ENCODE data around the gene ZNF20.
"Not testable (repeated sequence)": the region's sequence is repeated elsewhere in the genome, so short reads cannot be mapped to it uniquely, and the experiment has no call there.

Gene ZNF20

DNA sequence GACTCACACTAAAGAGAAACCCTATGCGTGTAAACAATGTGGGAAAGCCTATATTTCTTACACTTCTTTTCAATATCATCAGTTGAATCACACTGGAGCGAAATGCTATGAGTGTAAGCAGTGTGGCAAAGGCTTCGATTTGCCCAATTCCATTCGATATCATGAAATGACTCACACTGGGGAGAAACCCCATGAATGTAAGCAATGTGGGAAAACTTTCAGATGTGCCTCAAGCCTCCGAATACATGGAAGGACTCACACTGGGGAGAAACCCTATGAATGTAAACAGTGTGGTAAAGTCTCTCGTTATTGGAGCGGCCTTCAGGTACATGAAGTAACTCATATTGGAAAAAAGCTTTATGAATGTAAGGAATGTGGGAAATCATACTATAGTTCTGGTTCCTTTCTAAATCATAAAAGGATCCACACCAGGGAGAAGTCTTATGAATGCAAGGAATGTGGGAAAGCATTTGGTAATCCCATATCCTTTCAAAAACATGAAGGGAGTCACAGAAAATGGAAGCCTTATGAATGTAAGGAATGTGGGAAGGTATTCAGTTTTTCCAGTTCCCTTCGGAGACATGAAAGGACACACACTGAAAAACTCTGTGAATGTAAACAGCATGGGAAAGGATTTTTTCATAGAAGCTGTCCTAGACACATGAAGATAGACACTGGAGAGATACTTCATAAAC is 28.1 kb downstream of the ZNF20 start:
- no peak for DNase-seq

DNA sequence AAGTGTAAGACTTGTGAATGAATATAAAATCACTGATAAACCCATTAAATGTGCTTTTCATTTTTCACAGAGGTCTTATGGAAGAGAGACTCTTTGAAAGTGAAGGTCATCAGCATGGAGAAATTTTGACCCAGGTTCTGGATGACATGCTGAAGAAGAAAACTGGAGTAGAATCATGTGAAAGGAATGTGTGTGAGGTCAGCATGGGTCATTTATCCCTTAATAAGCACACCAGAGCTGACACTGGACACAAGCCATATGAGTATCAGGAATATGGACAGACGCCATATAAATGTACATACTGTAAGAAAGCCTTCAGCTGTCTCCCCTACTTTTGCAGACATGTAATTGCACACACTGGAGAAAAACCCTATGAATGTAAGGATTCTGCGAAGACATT is 29.0 kb downstream of the ZNF20 start:
- no peak for DNase-seq

DNA sequence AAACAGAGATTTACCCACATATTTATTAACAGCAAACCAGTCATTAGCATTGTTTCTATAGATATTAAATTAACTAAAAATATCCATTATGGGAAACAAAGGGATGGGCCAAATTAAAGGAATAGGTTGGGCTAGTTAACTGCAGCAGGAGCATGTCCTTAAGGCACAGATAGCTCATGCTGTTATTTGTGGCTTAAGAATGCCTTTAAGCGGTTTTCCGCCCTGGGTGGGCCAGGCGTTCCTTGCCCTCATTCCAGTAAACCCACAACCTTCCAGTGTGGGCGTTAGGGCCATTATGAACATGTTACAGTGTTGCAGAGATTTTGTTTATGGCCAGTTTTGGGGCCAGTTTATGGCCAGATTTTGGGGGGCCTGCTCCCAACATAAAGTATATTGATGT is 36.2 kb downstream of the ZNF20 start:
- DNase-seq = not testable (repeated sequence)

DNA sequence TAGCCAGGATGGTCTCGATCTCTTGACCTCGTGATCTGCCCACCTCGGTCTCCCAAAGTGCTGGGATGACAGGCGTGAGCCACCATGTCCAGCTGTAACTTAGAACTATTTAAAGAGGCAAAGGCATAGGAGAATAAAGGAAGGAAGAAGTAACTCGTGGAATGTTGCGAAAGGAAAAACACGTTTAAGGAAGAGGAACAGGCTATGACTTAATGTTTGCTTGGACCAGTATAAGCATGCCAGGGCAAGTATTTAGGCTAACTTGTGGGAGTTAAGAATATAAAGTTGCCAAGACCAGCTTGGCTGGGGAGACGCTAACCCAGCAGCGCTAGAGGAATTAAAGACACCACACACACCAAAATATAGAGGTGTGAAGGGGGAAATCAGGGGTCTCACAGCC is 42.1 kb downstream of the ZNF20 start:
- no peak for DNase-seq

DNA sequence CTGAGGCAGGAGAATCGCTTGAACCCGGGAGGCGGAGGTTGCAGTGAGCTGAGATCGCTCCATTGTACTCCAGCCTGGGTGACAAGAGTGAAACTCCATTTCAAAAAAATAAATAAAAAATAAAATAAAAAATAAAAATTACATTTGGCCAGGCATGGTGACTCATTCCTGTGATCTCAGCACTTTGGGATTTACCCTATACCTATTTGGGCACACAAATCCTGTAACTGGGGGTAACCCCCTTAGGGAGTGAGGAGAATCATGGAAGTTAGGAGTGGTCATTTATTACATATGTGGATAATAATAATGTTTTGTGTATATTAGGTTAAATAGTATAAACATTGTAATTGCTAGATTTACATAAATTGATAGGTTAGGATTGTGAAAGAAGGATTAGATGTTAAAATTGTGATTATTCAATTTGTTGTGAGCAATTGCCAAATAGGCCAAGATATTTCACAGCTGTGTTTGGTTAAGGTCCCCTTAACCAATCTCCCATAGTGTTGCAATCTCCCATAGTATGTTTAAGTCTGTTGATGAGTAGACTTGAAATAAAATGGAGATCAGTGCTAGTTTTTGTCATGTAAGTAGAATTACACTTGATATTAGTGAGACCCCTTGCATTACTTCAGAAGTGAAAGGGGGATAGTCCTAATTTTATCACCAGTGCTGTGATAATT is 44.9 kb downstream of the ZNF20 start:
- no peak for DNase-seq

DNA sequence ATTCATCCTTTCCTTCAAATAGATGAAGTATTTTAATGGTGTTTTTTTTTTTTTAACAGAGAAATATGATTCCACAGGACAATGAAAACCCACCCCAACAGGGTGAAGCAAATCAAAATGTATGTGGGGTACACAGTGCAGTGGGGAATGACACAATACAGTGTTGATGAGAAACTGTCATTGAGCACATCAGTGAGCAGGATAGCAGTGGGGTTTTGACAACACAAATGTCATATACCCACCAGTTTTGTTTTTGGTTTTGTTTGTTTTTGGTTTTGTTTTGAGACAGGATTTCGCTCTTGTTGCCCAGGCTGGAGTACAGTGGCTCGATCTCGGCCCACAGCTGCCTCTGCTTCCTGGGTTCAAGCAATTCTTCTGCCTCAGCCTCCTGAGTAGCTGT is 46.4 kb downstream of the ZNF20 start:
- no peak for DNase-seq

DNA sequence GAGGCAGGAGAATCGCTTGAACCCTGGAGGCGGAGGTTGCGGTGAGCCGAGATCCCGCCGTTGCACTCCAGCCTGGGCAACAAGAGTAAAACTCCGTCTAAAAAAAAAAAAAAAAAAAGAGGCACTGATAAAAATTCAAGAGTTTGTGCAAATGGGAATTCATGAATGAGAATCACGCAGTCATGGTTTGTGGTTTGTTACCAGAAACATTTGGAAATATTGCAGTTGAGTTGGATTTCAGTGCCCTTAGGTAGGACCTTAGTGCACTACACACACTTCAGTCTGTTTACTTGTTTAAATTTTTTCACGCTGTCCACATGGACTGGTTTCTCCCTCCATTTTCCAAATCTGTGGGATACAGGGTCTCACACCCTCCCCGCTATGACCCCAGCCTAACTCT is 47.2 kb downstream of the ZNF20 start:
- DNase-seq = no peak

DNA sequence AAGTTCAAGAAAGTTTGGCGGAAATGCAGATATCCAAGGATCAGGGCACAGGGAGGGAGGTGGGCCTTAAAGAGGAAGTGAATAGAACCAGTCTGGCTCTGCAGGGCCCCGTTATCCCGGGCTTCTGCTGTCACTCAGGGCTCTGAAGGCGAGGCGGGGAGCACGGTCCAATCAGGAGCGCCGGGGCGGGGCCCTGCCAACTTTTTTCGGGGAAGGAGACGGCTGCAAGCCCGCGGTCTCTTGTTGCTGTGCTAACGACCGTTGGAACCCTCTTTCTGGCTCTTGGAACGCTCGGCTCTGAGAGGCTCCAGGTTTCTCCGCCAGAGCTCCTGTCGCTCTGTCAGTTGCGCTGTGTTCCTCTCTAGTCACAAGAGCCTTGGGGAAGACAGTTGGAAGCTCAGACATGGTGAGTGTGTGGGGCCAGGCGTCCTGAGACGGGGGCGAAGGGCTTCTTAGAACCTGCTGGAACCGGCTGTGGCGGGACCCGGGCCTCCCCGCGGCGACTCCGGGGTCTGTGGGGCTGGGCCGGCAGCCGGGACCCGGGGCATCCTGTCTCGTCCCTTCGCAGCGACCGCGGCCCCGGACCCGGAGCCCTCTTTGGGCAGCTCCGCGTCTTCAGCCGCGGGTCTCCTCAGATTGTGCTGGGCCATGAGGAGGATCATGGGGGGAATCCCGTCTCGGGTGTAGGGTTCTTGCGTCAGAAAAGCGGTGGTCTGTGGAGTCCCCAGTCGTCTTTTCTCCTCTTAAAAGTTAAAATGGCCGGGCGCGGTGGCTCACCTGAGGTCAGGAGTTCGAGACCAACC is 47.9 kb downstream of the ZNF20 start:
- DNase-seq = no peak

DNA sequence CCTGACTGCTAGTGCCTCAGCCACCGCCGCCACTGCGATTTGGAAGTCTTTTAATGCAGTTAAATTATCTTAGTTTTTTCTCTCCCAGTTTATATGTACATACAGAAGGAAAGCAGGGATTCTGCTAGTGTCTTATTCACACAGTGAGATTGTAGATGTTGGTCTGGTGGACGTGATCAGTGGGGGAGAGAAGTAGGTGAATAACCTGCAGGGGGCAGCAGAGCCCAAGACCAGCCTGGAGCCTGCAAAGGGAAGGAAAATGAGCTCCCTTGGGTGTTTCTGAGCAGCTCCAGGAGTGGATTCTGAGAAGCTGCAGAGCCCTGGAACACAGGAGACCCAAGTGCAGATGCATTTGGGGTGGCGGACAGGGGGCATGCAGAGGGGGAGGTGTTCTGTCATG is 49.3 kb downstream of the ZNF20 start:
- DNase-seq = no peak

DNA sequence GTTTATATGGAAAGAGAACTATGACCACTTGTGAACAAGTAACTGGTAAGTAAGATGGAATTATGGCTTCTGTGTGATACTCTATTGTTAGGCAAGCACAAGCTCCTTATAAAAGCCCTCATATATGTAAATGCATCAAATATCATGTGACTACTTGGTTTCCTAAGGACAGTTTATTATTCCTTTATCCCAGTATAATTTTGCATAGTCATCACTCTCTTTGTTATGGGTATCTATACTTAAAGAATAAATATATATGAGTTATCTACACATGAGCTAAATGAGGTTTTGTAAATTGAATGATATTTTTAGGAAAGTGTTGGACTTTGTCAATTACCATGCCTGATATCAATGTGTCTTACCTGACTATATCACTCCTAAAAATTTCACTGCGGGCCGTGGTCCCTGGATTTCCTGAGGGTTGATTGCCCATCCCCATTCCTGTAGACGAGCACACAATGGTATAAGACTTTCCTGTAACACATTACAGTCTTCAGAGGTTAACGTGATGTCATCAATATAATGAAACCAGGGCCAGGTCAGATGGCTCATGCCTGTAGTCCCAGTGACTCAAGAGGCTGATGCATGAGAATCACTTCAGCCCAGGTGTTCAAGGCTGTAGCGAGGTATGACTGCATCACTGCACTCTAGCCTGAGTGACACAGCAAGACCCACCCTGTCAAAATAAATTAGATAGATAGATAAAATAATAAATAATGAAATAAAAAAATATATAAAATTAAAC is 54.9 kb downstream of the ZNF20 start:
- DNase-seq = no peak

DNA sequence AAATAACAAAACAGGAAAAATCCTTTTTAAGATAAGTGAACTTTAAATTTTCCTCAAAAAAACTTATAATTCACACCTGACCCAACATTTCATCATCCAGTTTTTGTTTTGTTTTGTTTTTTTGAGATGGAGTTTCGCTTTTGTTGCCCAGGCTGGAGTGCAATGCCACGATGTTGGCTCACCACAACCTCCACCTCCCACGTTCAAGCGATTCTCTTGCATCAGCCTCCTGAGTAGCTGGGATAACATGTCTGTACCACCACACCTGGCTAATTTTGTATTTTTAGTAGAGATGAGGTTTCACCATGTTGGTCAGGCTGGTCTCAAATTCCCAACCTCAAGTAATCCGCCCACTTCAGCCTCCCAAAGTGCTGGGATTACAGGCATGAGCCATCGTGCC is 56.8 kb downstream of the ZNF20 start:
- not testable (repeated sequence) for DNase-seq
